ENCODE measurements around the gene NECTIN4. TPM values are rescaled to one million over a fixed set of nuclear protein-coding genes. Genes with fewer than 3 reads are reported as not detected.
"Not testable (repeated sequence)": the region's sequence is repeated elsewhere in the genome, so short reads cannot be mapped to it uniquely, and the experiment has no call there.

NECTIN4 gene
- polyA plus RNA-seq (ENCODE audit: insufficient read length in 4 of 4): 1 to 10 TPM in 3 of 4 donors, under 1 TPM in 1; 0.14 to 7.3 (median 3.8) TPM

DNA sequence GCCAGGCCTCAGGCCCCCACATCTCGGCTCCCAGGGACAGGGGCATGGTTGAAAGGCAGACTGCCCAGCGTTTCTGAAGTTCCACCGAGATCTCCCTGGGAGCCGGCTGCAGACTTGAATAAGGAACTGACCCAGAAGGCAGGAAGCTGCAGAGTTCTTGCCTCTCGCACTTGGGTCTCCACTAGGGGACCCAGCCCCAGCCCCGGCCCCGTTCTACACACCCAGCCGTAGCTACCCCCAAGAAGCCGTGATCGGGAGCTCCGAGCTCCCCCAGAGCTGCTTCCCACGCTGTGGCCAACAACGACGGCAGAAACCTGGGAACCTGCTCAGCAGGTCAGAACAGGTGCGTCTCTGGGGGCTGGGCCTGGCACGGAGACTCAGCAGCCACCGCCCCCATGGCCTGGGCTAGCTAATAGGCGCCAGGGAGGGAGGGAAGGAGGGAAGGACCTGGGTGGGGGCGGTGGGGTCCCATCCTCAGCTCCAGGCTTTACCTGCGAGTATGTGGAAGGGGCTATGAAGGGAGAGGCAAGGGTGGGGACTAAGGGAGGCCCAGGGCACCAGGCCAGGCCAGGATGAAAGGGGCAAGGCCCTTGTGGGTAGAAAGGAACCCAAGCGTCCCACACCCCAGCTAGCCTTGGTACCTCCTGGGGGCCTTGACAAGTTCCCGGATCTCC, at the start of gene NECTIN4:
TSS of gene NECTIN4 (minus strand) at position 308 of the 674 bp plus-strand sequence. CDS start at position 46, 262 bp downstream.
- no peak for DNase-seq (ENCODE audit: low read depth in 4 of 4, low spot score in 3 of 4)

DNA sequence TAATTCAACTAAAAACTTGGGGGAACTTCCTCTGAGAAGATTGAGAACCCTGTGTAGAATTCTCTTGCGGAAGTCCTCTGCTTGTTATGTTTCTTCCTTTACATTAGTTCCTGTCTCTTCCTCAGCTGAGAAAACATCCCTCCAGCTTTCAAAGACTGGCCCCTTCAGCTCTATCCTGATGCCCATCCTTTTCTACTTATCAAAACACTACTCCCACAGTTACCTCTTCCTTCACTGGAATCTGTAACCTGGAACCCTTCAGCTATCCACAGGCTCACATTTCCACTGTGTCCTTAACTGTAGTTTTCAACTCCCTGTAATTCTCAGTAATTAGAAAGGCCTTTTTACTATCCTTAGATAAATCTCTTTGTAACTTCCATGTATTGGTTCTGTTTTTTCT, 49.1 kb upstream of the NECTIN4 start:
- peak in 1 of 4 donors; percentile 27 for DNase-seq (ENCODE audit: low read depth in 4 of 4, low spot score in 3 of 4)

DNA sequence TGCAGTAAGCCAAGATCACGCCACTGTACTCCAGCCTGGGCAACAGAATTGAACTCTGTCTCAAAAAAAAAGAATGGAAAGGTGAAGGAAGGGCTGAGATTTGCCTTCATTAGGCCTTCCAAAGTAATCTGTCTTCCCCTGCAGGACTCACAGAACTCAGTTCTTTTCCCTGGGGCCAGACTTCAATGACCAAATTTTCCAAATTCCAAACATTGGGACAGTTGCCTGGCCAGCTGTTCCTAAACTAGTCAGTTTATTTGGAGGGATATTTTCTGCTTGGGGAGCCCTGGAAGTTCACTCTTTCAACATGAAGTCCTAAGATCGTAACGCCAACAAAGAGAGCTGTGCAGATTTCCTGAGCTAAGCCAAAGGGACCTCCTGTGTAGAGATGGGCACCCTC, 48.5 kb upstream of the NECTIN4 start:
- no peak for DNase-seq (ENCODE audit: low read depth in 4 of 4, low spot score in 3 of 4)

- DNase-seq (ENCODE audit: low read depth in 4 of 4, low spot score in 3 of 4): no peak
Observed at GRCh38 chr1:161133220-161133740, 43.9 kb upstream of the NECTIN4 start.

GRCh38 chr1:161132410-161133219, 43.3 kb upstream of the NECTIN4 start, which contains the start of gene DEDD:
Gene DEDD, minus strand, starts transcription at chr1:161132667. Its CDS starts 8,205 bp downstream, at chr1:161124462.
- peak; percentile 83 to 91 (median 89) for DNase-seq (ENCODE audit: low read depth in 4 of 4, low spot score in 3 of 4)

DNA sequence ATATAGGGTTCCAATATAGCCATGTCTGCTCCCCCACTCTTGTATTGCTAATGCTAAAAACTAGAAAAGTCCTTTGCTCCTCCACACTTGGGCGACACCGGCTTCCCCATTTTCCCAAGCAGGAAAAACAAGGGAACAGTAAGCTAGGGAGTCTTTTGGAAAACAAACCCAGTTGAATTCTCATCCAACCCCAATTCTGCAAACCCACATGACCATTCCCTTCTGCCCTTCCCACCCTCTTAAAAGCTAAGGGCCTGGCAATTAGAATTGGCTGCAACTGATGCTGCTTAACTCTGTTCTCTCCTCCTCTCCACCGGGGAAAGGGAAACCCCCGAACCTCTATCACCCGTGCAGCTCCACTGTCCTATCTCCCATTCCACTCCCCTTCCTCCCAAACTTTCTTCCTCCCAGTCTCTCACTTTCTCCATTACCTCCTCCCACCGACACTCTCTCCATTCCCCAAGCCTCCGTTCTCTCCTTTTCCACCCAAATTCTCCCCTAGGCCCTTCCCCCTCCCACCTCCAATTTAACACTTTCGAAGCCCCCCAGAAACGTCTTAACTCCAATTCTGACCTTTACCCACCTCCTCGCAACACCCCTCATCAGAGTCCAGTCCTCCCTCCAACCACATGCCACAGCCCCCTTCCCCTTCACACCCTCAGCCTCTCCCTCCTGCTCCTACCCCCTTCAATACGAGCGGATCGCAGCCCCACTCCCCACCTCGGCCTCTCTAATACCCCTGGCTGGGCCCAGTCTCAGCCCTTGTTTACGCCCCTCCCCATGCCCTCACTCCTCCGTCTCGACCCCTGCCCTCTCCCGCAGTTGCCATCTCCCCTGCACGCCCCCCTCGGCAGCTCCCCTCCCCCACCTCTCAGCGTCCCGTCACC, 42.4 kb upstream of the NECTIN4 start:
- DNase-seq (ENCODE audit: low read depth in 4 of 4, low spot score in 3 of 4): peak in 1 of 4 donors; percentile 21

- DNase-seq (ENCODE audit: low read depth in 4 of 4, low spot score in 3 of 4): no peak
Observed at GRCh38 chr1:161130266-161130665, 40.9 kb upstream of the NECTIN4 start.

- DNase-seq (ENCODE audit: low read depth in 4 of 4, low spot score in 3 of 4): no peak
Observed at GRCh38 chr1:161128591-161129420, 39.4 kb upstream of the NECTIN4 start.

DNA sequence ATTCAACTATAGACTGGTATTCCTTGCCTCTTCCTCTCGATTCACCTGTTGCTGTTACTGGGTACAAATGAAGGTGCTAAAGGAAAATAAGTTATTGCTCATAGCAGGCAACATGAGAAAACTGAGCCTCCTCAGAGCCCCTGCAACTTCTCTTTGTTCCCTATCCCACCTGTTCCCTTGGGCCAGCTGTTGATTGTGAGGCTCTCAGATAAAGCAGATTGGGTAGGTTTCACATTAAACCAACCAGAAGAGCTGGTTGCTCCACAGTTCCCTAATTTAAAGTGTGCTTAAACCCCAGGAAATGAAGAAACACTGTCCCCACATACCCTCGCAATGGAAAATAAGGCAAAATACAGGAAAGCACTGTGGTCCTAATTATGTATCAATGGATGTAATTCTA, 38.3 kb upstream of the NECTIN4 start:
- DNase-seq (ENCODE audit: low read depth in 4 of 4, low spot score in 3 of 4): no peak

DNA sequence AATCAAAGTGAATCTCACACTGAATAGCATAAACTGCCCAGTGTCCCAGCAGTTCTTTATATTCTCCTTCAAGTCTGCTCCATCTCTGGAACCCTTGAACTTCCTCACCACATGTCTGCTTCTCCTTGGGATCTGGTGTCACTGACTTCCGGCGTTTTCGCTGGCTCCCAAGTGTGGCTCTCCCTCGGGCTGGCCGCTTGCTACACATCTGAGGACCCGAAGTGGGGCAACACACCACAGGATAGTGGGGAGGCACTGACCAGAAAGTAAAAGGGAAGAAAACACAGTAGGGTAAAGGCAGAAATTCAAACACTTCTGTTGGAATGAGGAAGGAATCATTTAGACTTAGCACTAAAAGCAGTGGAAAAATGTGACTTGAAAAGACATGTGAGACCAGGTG, 33.6 kb upstream of the NECTIN4 start:
- no peak for DNase-seq (ENCODE audit: low read depth in 4 of 4, low spot score in 3 of 4)

DNA sequence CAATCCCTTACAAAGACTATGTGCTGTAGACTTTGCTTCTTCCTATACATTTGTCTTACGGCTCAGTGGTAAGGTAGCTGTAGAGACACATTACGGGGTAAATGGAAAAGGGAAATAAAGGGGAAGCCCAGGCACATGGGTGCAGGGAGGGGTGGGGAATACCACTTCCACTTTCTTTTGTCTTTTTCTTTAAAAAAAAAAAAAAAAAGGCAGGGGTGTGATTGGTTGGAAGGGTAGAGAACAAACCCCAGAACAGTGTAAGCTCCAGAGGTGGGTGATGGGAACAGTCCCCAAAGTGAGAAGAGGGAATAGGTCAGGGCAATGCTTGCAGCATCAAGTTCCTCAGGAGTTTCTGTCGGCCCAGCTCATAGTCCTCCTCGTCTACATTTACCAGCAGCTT, 32.5 kb upstream of the NECTIN4 start:
- DNase-seq (ENCODE audit: low read depth in 4 of 4, low spot score in 3 of 4): no peak

DNA sequence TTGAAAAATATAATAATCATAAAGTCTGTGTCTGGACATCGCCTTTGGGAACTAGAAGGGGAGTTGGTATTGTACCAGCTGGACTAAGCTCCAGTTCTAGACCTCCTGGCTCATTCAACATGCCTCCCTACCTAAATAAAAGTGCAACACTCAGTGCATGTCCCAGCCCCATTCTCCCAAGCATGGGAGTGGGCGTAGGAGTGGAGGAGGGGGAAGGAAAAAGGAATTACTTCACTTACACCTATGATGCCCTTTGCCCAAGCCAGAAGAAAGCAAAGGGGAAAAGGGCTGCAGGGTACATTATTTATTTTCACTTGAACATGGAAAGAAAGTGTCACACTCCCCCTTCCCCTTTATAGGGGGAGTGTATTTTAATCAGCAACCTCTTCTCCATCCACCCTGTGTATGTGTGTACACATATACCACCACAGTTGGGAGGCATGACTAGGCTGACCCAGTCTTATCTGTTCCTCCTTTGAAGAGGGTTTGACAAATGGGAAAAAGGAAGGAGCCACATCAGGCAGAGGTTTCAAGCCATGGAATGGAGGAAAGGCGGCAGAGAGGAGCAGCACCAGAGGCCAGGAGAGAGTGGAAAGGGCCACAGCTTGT, 31.8 kb upstream of the NECTIN4 start:
- DNase-seq (ENCODE audit: low read depth in 4 of 4, low spot score in 3 of 4): no peak

GRCh38 chr1:161119092-161119903, 29.9 kb upstream of the NECTIN4 start:
- no peak for DNase-seq (ENCODE audit: low read depth in 4 of 4, low spot score in 3 of 4)

GRCh38 chr1:161117759-161118581, 28.6 kb upstream of the NECTIN4 start, which contains the start of the genes NIT1 and PFDN2:
Gene NIT1, plus strand, starts transcription at chr1:161118105. Its CDS starts 72 bp downstream, at chr1:161118177.
Gene PFDN2, minus strand, starts transcription at chr1:161118037. Its CDS starts 11 bp downstream, at chr1:161118026.
- DNase-seq (ENCODE audit: low read depth in 4 of 4, low spot score in 3 of 4): peak in 1 of 4 donors; percentile 77

- DNase-seq (ENCODE audit: low read depth in 4 of 4, low spot score in 3 of 4): not testable (repeated sequence)
Observed at GRCh38 chr1:161115961-161116360, 26.6 kb upstream of the NECTIN4 start.

GRCh38 chr1:161115132-161115711, 25.9 kb upstream of the NECTIN4 start:
- no peak for DNase-seq (ENCODE audit: low read depth in 4 of 4, low spot score in 3 of 4)

- DNase-seq (ENCODE audit: low read depth in 4 of 4, low spot score in 3 of 4): no peak
Observed at GRCh38 chr1:161114556-161114955, 25.2 kb upstream of the NECTIN4 start.

Measured in left renal pelvis (tissue), 4 donors.